HEK293 (cell line): ENCODE results near the gene RGL2.

Experiments
- ELK4 ChIP-seq: IDR thresholded peaks from 2 replicates; pipeline ENCODE4 v1.6.1; 2011; ENCODE audit warnings: mild to moderate bottlenecking, low read depth, low read length, borderline replicate concordance
- HOXC10 ChIP-seq: sonication (generic); formaldehyde crosslinking; IDR thresholded peaks from 2 replicates; pipeline ENCODE4 v1.8.1; 2023; ENCODE audit warnings: mild to moderate bottlenecking, missing genetic modification reagents
- OSR2 ChIP-seq: fragments of 450-650 bp; formaldehyde crosslinking; IDR thresholded peaks from 2 replicates; pipeline ENCODE4 v1.5.1; 2016; ENCODE audit warnings: missing biosample characterization, missing genetic modification characterization
- PATZ1 ChIP-seq: fragments of 450-650 bp; formaldehyde crosslinking; IDR thresholded peaks from 2 replicates; pipeline ENCODE4 v1.5.1; 2016; ENCODE audit warnings: missing biosample characterization, missing genetic modification characterization
- TRIM28 ChIP-seq: IDR thresholded peaks from 2 replicates; pipeline ENCODE4 v1.6.1; 2011; ENCODE audit warnings: low read length, control low read depth, borderline replicate concordance
- TSHZ1 ChIP-seq: fragments of 450-650 bp; formaldehyde crosslinking; IDR thresholded peaks from 2 replicates; pipeline ENCODE4 v1.5.1; 2016; ENCODE audit warnings: missing biosample characterization, missing genetic modification characterization, borderline replicate concordance
- WT1 ChIP-seq: fragments of 450-650 bp; formaldehyde crosslinking; IDR thresholded peaks from 2 replicates; pipeline ENCODE4 v1.5.1; 2016; ENCODE audit warnings: missing biosample characterization, missing genetic modification characterization
- YY2 ChIP-seq: fragments of 450-650 bp; formaldehyde crosslinking; IDR thresholded peaks from 2 replicates; pipeline ENCODE4 v1.5.1; 2016; ENCODE audit warnings: missing biosample characterization, missing genetic modification characterization
- ZBTB6 ChIP-seq: fragments of 450-650 bp; formaldehyde crosslinking; IDR thresholded peaks from 2 replicates; pipeline ENCODE4 v1.5.1; 2017; ENCODE audit warnings: missing biosample characterization, missing genetic modification characterization
- ZBTB7A ChIP-seq: fragments of 450-650 bp; formaldehyde crosslinking; IDR thresholded peaks from 2 replicates; pipeline ENCODE4 v1.5.1; 2016; ENCODE audit warnings: low read depth, missing biosample characterization, missing genetic modification characterization
- ZFP3 ChIP-seq: fragments of 450-650 bp; formaldehyde crosslinking; IDR thresholded peaks from 2 replicates; pipeline ENCODE4 v1.5.1; 2016; ENCODE audit warnings: low read depth, missing biosample characterization, missing genetic modification characterization
- ZNF10 ChIP-seq: fragments of 450-650 bp; formaldehyde crosslinking; IDR thresholded peaks from 2 replicates; pipeline ENCODE4 v1.5.1; 2017; ENCODE audit warnings: missing biosample characterization, missing genetic modification characterization
- ZNF112 ChIP-seq: fragments of 450-650 bp; formaldehyde crosslinking; IDR thresholded peaks from 2 replicates; pipeline ENCODE4 v1.5.0; 2017; ENCODE audit warnings: missing biosample characterization, missing genetic modification characterization
- ZNF148 ChIP-seq: fragments of 450-650 bp; formaldehyde crosslinking; IDR thresholded peaks from 2 replicates; pipeline ENCODE4 v1.5.0; 2017; ENCODE audit warnings: missing biosample characterization, missing genetic modification characterization, borderline replicate concordance
- ZNF155 ChIP-seq: fragments of 450-650 bp; formaldehyde crosslinking; IDR thresholded peaks from 2 replicates; pipeline ENCODE4 v1.5.1; 2016; ENCODE audit warnings: missing biosample characterization, missing genetic modification characterization
- ZNF157 ChIP-seq: fragments of 450-650 bp; formaldehyde crosslinking; IDR thresholded peaks from 2 replicates; pipeline ENCODE4 v1.5.1; 2016; ENCODE audit warnings: missing biosample characterization, missing genetic modification characterization
- ZNF16 ChIP-seq: fragments of 450-650 bp; formaldehyde crosslinking; IDR thresholded peaks from 2 replicates; pipeline ENCODE4 v1.5.1; 2016; ENCODE audit warnings: low read depth, missing biosample characterization, missing genetic modification characterization
- ZNF18 ChIP-seq: fragments of 450-650 bp; formaldehyde crosslinking; IDR thresholded peaks from 2 replicates; pipeline ENCODE4 v1.5.1; 2016; ENCODE audit warnings: missing biosample characterization, missing genetic modification characterization
- ZNF223 ChIP-seq: fragments of 450-650 bp; formaldehyde crosslinking; IDR thresholded peaks from 2 replicates; pipeline ENCODE4 v1.5.1; 2016; ENCODE audit warnings: missing biosample characterization, missing genetic modification characterization
- ZNF23 ChIP-seq: fragments of 450-650 bp; formaldehyde crosslinking; IDR thresholded peaks from 2 replicates; pipeline ENCODE4 v1.5.1; 2016; ENCODE audit warnings: missing biosample characterization, missing genetic modification characterization, borderline replicate concordance
- ZNF366 ChIP-seq: fragments of 450-650 bp; formaldehyde crosslinking; conservative IDR thresholded peaks from 2 replicates; pipeline ENCODE4 v1.5.1; 2016; ENCODE audit warnings: missing biosample characterization, missing genetic modification characterization
- ZNF658 ChIP-seq: fragments of 450-650 bp; formaldehyde crosslinking; IDR thresholded peaks from 2 replicates; pipeline ENCODE4; 2016; ENCODE audit warnings: missing biosample characterization, missing genetic modification characterization
- ZNF660 ChIP-seq: fragments of 450-650 bp; IDR thresholded peaks from 2 replicates; pipeline ENCODE4 v1.5.1; 2018; ENCODE audit warnings: missing biosample characterization, mild to moderate bottlenecking, missing genetic modification characterization
- ZNF692 ChIP-seq: fragments of 450-650 bp; formaldehyde crosslinking; IDR thresholded peaks from 2 replicates; pipeline ENCODE4 v1.5.1; 2016; ENCODE audit warnings: missing biosample characterization, missing genetic modification characterization
- ZNF776 ChIP-seq: fragments of 450-650 bp; formaldehyde crosslinking; IDR thresholded peaks from 2 replicates; pipeline ENCODE4 v1.5.0; 2017; ENCODE audit warnings: missing biosample characterization, missing genetic modification characterization, borderline replicate concordance
- ZXDB ChIP-seq: fragments of 450-650 bp; formaldehyde crosslinking; IDR thresholded peaks from 2 replicates; pipeline ENCODE4 v1.5.1; 2016; ENCODE audit warnings: missing biosample characterization, missing genetic modification characterization

The RGL2 gene

GRCh38 chr6:33299237-33299944, 649 bp upstream of the RGL2 start (continued):
- TF ChIP-seq ZNF366 (tag by site-specific recombination) = peak; percentile 85
- TF ChIP-seq HOXC10 (CRISPR knock-in tag) = peak; percentile 86
- TF ChIP-seq ZNF148 (tag by site-specific recombination) = no peak
- TF ChIP-seq ZNF223 (tag by site-specific recombination) = no peak
- peak; percentile 60; the same call in 1 of the 2 replicates for TF ChIP-seq WT1 (tag by site-specific recombination)
- TF ChIP-seq YY2 (tag by site-specific recombination) = no peak
- TF ChIP-seq ELK4 = peak; percentile 94
- TF ChIP-seq ZNF112 (tag by site-specific recombination) = no peak
- no peak for TF ChIP-seq ZNF658
- no peak for TF ChIP-seq ZNF155
- TF ChIP-seq TSHZ1 = 0 out of 2 replicates have a peak, but pooled peaks have one; percentile 14
- no peak; the same call in 1 of the 2 replicates for TF ChIP-seq PATZ1
- TF ChIP-seq ZBTB6 (tag by site-specific recombination) = 0 out of 2 replicates have a peak, but pooled peaks have one; percentile 43
- TF ChIP-seq ZNF16 (tag by site-specific recombination) = 0 out of 2 replicates have a peak, but pooled peaks have one; percentile 15
- no peak for TF ChIP-seq OSR2 (tag by site-specific recombination)
- TF ChIP-seq ZNF18 = no peak
- TF ChIP-seq ZFP3 (tag by site-specific recombination) = no peak
- peak; percentile 85 for TF ChIP-seq ZXDB (tag by site-specific recombination)
- TF ChIP-seq TRIM28 = peak; percentile 81
- TF ChIP-seq ZNF10 (tag by site-specific recombination) = no peak
- TF ChIP-seq ZBTB7A = no peak
- TF ChIP-seq ZNF776 (tag by site-specific recombination) = no peak
- no peak for TF ChIP-seq ZNF23 (tag by site-specific recombination)
- TF ChIP-seq ZNF157 (tag by site-specific recombination) = no peak
- peak; percentile 47; the same call in 1 of the 2 replicates for TF ChIP-seq ZNF692 (tag by site-specific recombination)
- TF ChIP-seq ZNF660 (tag by site-specific recombination) = peak; percentile 87
